ENCODE measurements around the gene GPX2. TPM values are rescaled to one million over a fixed set of nuclear protein-coding genes. Genes with fewer than 3 reads are reported as not detected.

The GPX2 gene
- total RNA-seq, 2 donors from 2014 or later, result 5.0 TPM; not detected in 1

GRCh38 chr14:64958743-64959142 is 16.2 kb upstream of the GPX2 start:
- H3K9me3 ChIP-seq, result no peaks in the 10 kb centered on the region
- no peak overlapping the region for H3K27ac ChIP-seq
- no peak for ATAC-seq (ENCODE audit: insufficient number of reproducible peaks, low FRiP score, low read depth)
- no peak for TF ChIP-seq CTCF (IDR thresholded peaks at IDR 0.05)
- H3K4me1 ChIP-seq (ENCODE audit: control insufficient read depth in 1 of 2, low read depth in 2 of 2), result peaks cover 0 to 8% of the 10 kb centered on the region in 2 donors
- H3K27me3 ChIP-seq (replicated peaks; ENCODE audit: insufficient read depth), result no peaks in the 10 kb centered on the region
- DNase-seq (ENCODE audit: low spot score), result no peak
- H3K36me3 ChIP-seq, result no peaks in the 10 kb centered on the region
- H3K4me3 ChIP-seq, result no peak overlapping the region

GRCh38 chr14:64958201-64958600 is 15.7 kb upstream of the GPX2 start:
- H3K27me3 ChIP-seq (replicated peaks; ENCODE audit: insufficient read depth), result no peaks in the 10 kb centered on the region
- peaks cover 0 to 9% of the 10 kb centered on the region in 2 donors for H3K4me1 ChIP-seq (ENCODE audit: control insufficient read depth in 1 of 2, low read depth in 2 of 2)
- ATAC-seq (ENCODE audit: insufficient number of reproducible peaks, low FRiP score, low read depth), result no peak
- no peaks in the 10 kb centered on the region for H3K9me3 ChIP-seq
- DNase-seq (ENCODE audit: low spot score), result no peak
- H3K4me3 ChIP-seq, result no peak overlapping the region
- H3K27ac ChIP-seq, result no peak overlapping the region
- TF ChIP-seq CTCF (IDR thresholded peaks at IDR 0.05), result no peak
- no peaks in the 10 kb centered on the region for H3K36me3 ChIP-seq

- H3K9me3 ChIP-seq, result no peaks in the 10 kb centered on the region
- H3K36me3 ChIP-seq, result no peaks in the 10 kb centered on the region
- DNase-seq (ENCODE audit: low spot score) (no peak), ATAC-seq (ENCODE audit: insufficient number of reproducible peaks, low FRiP score, low read depth) (no peak)
- no peak overlapping the region for H3K27ac ChIP-seq
- TF ChIP-seq CTCF (IDR thresholded peaks at IDR 0.05), result no peak
- H3K4me3 ChIP-seq, result no peak overlapping the region
- H3K27me3 ChIP-seq (replicated peaks; ENCODE audit: insufficient read depth), result no peaks in the 10 kb centered on the region
- peaks cover 1 to 23% of the 10 kb centered on the region in 2 donors for H3K4me1 ChIP-seq (ENCODE audit: control insufficient read depth in 1 of 2, low read depth in 2 of 2)
Observed at GRCh38 chr14:64956697-64957406, 14.3 kb upstream of the GPX2 start.

GRCh38 chr14:64955297-64955696 is 12.8 kb upstream of the GPX2 start:
- H3K9me3 ChIP-seq, result no peaks in the 10 kb centered on the region
- peaks cover 6 to 20% of the 10 kb centered on the region in 2 donors for H3K4me1 ChIP-seq (ENCODE audit: control insufficient read depth in 1 of 2, low read depth in 2 of 2)
- H3K27ac ChIP-seq, result no peak overlapping the region
- TF ChIP-seq CTCF (IDR thresholded peaks at IDR 0.05), result no peak
- ATAC-seq (ENCODE audit: insufficient number of reproducible peaks, low FRiP score, low read depth), result no peak
- H3K27me3 ChIP-seq (replicated peaks; ENCODE audit: insufficient read depth), result no peaks in the 10 kb centered on the region
- no peak overlapping the region for H3K4me3 ChIP-seq
- no peak for DNase-seq (ENCODE audit: low spot score)
- H3K36me3 ChIP-seq, result no peaks in the 10 kb centered on the region

- DNase-seq (ENCODE audit: low spot score), result no peak
- no peak for ATAC-seq (ENCODE audit: insufficient number of reproducible peaks, low FRiP score, low read depth)
- no peak for TF ChIP-seq CTCF (IDR thresholded peaks at IDR 0.05)
- Histone ChIP-seq H3K4me1 (ENCODE audit: control insufficient read depth in 1 of 2, low read depth in 2 of 2) (peaks cover 6 to 20% of the 10 kb centered on the region in 2 donors), H3K9me3 (no peaks in the 10 kb centered on the region), H3K27me3 (replicated peaks; ENCODE audit: insufficient read depth) (no peaks in the 10 kb centered on the region), H3K4me3 (no peak overlapping the region), H3K36me3 (no peaks in the 10 kb centered on the region), H3K27ac (no peak overlapping the region)
Observed at GRCh38 chr14:64954491-64955240, 12.1 kb upstream of the GPX2 start.
